ENCODE data around the gene PLXNC1. TPM values are rescaled to one million over a fixed set of nuclear protein-coding genes. Genes with fewer than 3 reads are reported as not detected.

The PLXNC1 gene
- total and polyA plus RNA-seq, 4 donors, result 0.71 to 12.0 (median 3.3) TPM

DNA sequence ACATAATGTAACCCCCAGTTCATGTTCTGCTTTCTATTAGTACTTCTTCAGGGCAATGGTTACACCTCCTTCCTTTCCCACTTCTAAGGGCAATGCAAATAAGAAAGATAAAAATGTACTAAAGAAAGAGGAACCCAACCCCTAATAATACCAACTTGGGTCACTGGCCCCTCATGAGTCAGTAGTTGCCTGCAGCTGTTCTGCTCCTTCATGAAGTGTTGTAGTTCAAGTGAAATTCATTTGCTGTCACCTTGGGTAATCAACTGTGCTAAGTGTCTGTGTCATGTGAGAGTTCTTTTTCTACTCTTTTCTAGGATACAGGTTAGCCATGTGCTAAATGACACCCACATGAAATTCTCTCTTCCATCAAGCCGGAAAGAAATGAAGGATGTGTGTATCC, 91.8 kb downstream of the PLXNC1 start:
- no peak for DNase-seq (ENCODE audit: low spot score)

DNA sequence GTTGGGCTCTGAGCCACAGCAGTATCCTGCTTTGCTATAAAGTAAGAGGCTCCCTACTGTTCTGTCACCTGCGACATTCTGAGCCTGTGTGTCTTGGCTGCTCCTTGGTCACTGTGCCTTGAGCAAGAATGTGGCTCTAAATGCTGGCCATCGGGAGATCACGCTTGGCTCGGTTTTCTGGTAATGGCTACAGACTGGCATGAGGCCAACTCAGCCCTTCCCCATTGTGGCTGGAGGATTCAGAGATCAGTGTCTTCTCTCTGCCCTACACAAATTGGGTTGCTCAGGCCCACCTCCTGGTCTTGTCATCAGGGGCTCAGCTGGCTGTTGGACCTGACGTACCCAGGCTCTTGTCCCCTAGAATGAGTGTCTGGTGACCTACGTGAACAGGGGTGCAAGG, 94.5 kb downstream of the PLXNC1 start:
- Histone ChIP-seq H3K27me3 (ENCODE audit: control insufficient read depth in 4 of 4, insufficient read depth in 4 of 4, low read length in 3 of 4) (no peaks in the 10 kb centered on the region), H3K4me1 (ENCODE audit: control insufficient read depth in 4 of 4, insufficient read depth in 4 of 4, low read length in 3 of 4) (no peaks in the 10 kb centered on the region), H3K9me3 (ENCODE audit: control insufficient read depth in 4 of 4, low read length in 3 of 4) (no peaks in the 10 kb centered on the region), H3K27ac (ENCODE audit: low read depth in 1 of 2, low read length in 2 of 2) (no peak overlapping the region), H3K9ac (ENCODE audit: low read depth in 1 of 2, low read length in 2 of 2) (no peak overlapping the region), H3K4me3 (ENCODE audit: low read depth in 1 of 3, low read length in 3 of 3) (no peak overlapping the region), H3K36me3 (ENCODE audit: control insufficient read depth in 4 of 4, insufficient read depth in 3 of 4, low read depth in 1 of 4, low read length in 3 of 4) (no peaks in the 10 kb centered on the region)
- no peak for DNase-seq (ENCODE audit: low spot score)
- WGBS, result 83% methylated on average over 6 of the region's 6 CpGs
- TF ChIP-seq, protein P1, sequence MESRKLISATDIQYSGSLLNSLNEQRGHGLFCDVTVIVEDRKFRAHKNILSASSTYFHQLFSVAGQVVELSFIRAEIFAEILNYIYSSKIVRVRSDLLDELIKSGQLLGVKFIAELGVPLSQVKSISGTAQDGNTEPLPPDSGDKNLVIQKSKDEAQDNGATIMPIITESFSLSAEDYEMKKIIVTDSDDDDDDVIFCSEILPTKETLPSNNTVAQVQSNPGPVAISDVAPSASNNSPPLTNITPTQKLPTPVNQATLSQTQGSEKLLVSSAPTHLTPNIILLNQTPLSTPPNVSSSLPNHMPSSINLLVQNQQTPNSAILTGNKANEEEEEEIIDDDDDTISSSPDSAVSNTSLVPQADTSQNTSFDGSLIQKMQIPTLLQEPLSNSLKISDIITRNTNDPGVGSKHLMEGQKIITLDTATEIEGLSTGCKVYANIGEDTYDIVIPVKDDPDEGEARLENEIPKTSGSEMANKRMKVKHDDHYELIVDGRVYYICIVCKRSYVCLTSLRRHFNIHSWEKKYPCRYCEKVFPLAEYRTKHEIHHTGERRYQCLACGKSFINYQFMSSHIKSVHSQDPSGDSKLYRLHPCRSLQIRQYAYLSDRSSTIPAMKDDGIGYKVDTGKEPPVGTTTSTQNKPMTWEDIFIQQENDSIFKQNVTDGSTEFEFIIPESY (IDR thresholded peaks at IDR 0.05), result no peak
- TF ChIP-seq HNF4G (IDR thresholded peaks at IDR 0.05) (no peak), HNF4A (conservative IDR thresholded peaks at IDR 0.05) (no peak), RXRA (IDR thresholded peaks at IDR 0.05) (no peak), JUND (IDR thresholded peaks at IDR 0.05) (no peak), GABPA (IDR thresholded peaks at IDR 0.05 in 1 of 2, conservative IDR thresholded peaks at IDR 0.05 in 1 of 2) (no peak), TAF1 (conservative IDR thresholded peaks at IDR 0.05) (no peak)

More for the DNA sequence above, 91.8 kb downstream of the PLXNC1 start:
- Histone ChIP-seq H3K4me1 (ENCODE audit: control insufficient read depth in 4 of 4, insufficient read depth in 4 of 4, low read length in 3 of 4) (no peaks in the 10 kb centered on the region), H3K9ac (ENCODE audit: low read depth in 1 of 2, low read length in 2 of 2) (no peak overlapping the region), H3K27ac (ENCODE audit: low read depth in 1 of 2, low read length in 2 of 2) (no peak overlapping the region), H3K27me3 (ENCODE audit: control insufficient read depth in 4 of 4, insufficient read depth in 4 of 4, low read length in 3 of 4) (no peaks in the 10 kb centered on the region), H3K4me3 (ENCODE audit: low read depth in 1 of 3, low read length in 3 of 3) (no peak overlapping the region), H3K9me3 (ENCODE audit: control insufficient read depth in 4 of 4, low read length in 3 of 4) (no peaks in the 10 kb centered on the region), H3K36me3 (ENCODE audit: control insufficient read depth in 4 of 4, insufficient read depth in 3 of 4, low read depth in 1 of 4, low read length in 3 of 4) (no peaks in the 10 kb centered on the region)
- TF ChIP-seq FOXA2 (IDR thresholded peaks at IDR 0.05) (no peak), HNF4A (conservative IDR thresholded peaks at IDR 0.05) (no peak), FOXA1 (IDR thresholded peaks at IDR 0.05) (no peak), HNF4G (IDR thresholded peaks at IDR 0.05) (no peak), RAD21 (IDR thresholded peaks at IDR 0.05) (no peak), GABPA (IDR thresholded peaks at IDR 0.05 in 1 of 2, conservative IDR thresholded peaks at IDR 0.05 in 1 of 2) (no peak), SP1 (IDR thresholded peaks at IDR 0.05) (no peak), NR2F2 (IDR thresholded peaks at IDR 0.05) (no peak), TAF1 (conservative IDR thresholded peaks at IDR 0.05) (no peak), JUND (IDR thresholded peaks at IDR 0.05) (no peak), RXRA (IDR thresholded peaks at IDR 0.05) (no peak), EGR1 (IDR thresholded peaks at IDR 0.05; ENCODE audit: low read depth in 2 of 2) (no peak), YY1 (IDR thresholded peaks at IDR 0.05) (no peak)
- TF ChIP-seq, protein P2, sequence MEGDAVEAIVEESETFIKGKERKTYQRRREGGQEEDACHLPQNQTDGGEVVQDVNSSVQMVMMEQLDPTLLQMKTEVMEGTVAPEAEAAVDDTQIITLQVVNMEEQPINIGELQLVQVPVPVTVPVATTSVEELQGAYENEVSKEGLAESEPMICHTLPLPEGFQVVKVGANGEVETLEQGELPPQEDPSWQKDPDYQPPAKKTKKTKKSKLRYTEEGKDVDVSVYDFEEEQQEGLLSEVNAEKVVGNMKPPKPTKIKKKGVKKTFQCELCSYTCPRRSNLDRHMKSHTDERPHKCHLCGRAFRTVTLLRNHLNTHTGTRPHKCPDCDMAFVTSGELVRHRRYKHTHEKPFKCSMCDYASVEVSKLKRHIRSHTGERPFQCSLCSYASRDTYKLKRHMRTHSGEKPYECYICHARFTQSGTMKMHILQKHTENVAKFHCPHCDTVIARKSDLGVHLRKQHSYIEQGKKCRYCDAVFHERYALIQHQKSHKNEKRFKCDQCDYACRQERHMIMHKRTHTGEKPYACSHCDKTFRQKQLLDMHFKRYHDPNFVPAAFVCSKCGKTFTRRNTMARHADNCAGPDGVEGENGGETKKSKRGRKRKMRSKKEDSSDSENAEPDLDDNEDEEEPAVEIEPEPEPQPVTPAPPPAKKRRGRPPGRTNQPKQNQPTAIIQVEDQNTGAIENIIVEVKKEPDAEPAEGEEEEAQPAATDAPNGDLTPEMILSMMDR (IDR thresholded peaks at IDR 0.05; ENCODE audit: low read depth, low read length, missing input control), result no peak
- TF ChIP-seq, protein P3, sequence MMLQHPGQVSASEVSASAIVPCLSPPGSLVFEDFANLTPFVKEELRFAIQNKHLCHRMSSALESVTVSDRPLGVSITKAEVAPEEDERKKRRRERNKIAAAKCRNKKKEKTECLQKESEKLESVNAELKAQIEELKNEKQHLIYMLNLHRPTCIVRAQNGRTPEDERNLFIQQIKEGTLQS (IDR thresholded peaks at IDR 0.05), result no peak
- TF ChIP-seq, protein P4, sequence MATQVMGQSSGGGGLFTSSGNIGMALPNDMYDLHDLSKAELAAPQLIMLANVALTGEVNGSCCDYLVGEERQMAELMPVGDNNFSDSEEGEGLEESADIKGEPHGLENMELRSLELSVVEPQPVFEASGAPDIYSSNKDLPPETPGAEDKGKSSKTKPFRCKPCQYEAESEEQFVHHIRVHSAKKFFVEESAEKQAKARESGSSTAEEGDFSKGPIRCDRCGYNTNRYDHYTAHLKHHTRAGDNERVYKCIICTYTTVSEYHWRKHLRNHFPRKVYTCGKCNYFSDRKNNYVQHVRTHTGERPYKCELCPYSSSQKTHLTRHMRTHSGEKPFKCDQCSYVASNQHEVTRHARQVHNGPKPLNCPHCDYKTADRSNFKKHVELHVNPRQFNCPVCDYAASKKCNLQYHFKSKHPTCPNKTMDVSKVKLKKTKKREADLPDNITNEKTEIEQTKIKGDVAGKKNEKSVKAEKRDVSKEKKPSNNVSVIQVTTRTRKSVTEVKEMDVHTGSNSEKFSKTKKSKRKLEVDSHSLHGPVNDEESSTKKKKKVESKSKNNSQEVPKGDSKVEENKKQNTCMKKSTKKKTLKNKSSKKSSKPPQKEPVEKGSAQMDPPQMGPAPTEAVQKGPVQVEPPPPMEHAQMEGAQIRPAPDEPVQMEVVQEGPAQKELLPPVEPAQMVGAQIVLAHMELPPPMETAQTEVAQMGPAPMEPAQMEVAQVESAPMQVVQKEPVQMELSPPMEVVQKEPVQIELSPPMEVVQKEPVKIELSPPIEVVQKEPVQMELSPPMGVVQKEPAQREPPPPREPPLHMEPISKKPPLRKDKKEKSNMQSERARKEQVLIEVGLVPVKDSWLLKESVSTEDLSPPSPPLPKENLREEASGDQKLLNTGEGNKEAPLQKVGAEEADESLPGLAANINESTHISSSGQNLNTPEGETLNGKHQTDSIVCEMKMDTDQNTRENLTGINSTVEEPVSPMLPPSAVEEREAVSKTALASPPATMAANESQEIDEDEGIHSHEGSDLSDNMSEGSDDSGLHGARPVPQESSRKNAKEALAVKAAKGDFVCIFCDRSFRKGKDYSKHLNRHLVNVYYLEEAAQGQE (IDR thresholded peaks at IDR 0.05), result no peak
- TF ChIP-seq, protein P5, sequence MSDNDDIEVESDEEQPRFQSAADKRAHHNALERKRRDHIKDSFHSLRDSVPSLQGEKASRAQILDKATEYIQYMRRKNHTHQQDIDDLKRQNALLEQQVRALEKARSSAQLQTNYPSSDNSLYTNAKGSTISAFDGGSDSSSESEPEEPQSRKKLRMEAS (IDR thresholded peaks at IDR 0.05), result no peak
- TF ChIP-seq, protein P1 (IDR thresholded peaks at IDR 0.05), result no peak
- WGBS, result 93% methylated on average over 1 of the region's 1 CpG
